Upper lobe of left lung (tissue), 4 donors: ENCODE data around the gene BIRC3.

ENCODE experiments used
- CTCF ChIP-seq, 6 experiments: fragments of 450-650 bp in 4 of 6; fragments of 200-600 bp in 2 of 6; sonication (generic) in 2 of 6; IDR thresholded peaks; one replicate each; pipeline ENCODE4 v1.5.1; 2016 to 2019; ENCODE audit warnings: antibody characterized with exemption in 6 of 6
- POLR2AphosphoS5 ChIP-seq, 2 donors: sonication (generic); formaldehyde crosslinking; IDR thresholded peaks; one replicate each; pipeline ENCODE4 v1.5.1; 2017; ENCODE audit warnings: antibody characterized with exemption in 2 of 2

DNA sequence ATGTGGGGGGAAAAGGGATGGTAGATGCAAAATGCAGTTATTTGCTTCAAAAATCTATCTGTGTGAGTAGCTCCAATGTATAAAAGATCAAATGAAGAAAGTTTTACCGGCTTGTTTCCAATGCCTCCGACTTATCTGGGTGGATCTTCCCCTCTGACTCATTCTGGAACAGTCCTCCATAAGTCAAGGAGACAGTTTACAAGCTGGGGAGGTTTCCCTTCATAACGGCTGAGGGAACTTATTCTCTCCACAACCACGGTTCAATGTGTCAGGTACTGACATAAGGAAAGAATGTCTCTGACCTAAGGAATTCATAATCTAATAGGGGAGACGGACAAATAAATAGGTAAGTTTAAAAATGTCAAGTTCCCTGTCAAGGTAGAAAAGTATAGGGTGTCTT is 49.7 kb upstream of the BIRC3 start:
- no peak for TF ChIP-seq CTCF (IDR thresholded peaks at IDR 0.05)
- TF ChIP-seq POLR2AphosphoS5 (IDR thresholded peaks at IDR 0.05) = no peak
